Liver (tissue), 9 donors: ENCODE data around the gene CASR. TPM values are rescaled to one million over a fixed set of nuclear protein-coding genes. Genes with fewer than 3 reads are reported as not detected.

Source experiments
- DNase-seq: peaks from one replicate; pipeline ENCODE4 v3.0.0-alpha.2; 2017; ENCODE audit warnings: low spot score
- H3K27ac ChIP-seq, 2 donors: one replicate each; pipeline ENCODE4 v1.7.0; 2013; ENCODE audit warnings: inconsistent platforms in 2 of 2, low read length in 2 of 2, control low read depth in 1 of 2, low read depth in 1 of 2, mild to moderate bottlenecking in 1 of 2
- H3K27me3 ChIP-seq, 4 donors: one replicate each; pipeline versions ENCODE4 v1.6.1 to v1.7.0; 2013; ENCODE audit warnings: low read length in 3 of 4, inconsistent platforms in 1 of 4, mild to moderate bottlenecking in 1 of 4, moderate library complexity in 1 of 4; ENCODE audit not compliant: control insufficient read depth in 4 of 4, insufficient read depth in 4 of 4
- H3K36me3 ChIP-seq, 4 donors: one replicate each; pipeline versions ENCODE4 v1.6.1 to v1.7.0; 2013; ENCODE audit warnings: low read length in 3 of 4, mild to moderate bottlenecking in 3 of 4, low read depth in 1 of 4, moderate library complexity in 1 of 4; ENCODE audit not compliant: control insufficient read depth in 4 of 4, insufficient read depth in 3 of 4
- H3K4me1 ChIP-seq, 4 donors: one replicate each; pipeline versions ENCODE4 v1.6.1 to v1.7.0; 2013; ENCODE audit warnings: low read length in 3 of 4, mild to moderate bottlenecking in 3 of 4, moderate library complexity in 1 of 4; ENCODE audit not compliant: control insufficient read depth in 4 of 4, insufficient read depth in 4 of 4
- H3K4me3 ChIP-seq, 3 donors: one replicate each; pipeline versions ENCODE4 v1.6.1 to v1.7.0; 2013; ENCODE audit warnings: low read length in 3 of 3, control low read depth in 1 of 3, low read depth in 1 of 3, mild to moderate bottlenecking in 1 of 3
- H3K9ac ChIP-seq, 2 donors: one replicate each; pipeline ENCODE4 v1.7.0; 2013; ENCODE audit warnings: low read length in 2 of 2, mild to moderate bottlenecking in 2 of 2, moderate library complexity in 2 of 2, control low read depth in 1 of 2, low read depth in 1 of 2
- H3K9me3 ChIP-seq, 4 donors: one replicate each; pipeline versions ENCODE4 v1.6.1 to v1.7.0; 2013; ENCODE audit warnings: low read length in 3 of 4; ENCODE audit not compliant: control insufficient read depth in 4 of 4
- ATF3 ChIP-seq: IDR thresholded peaks from 2 replicates; pipeline ENCODE4 v1.6.1; 2016; ENCODE audit warnings: antibody characterized with exemption
- CTCF ChIP-seq: fragments of 150-350 bp; IDR thresholded peaks from 2 replicates; pipeline ENCODE4 v1.5.1; 2017; ENCODE audit warnings: improper control_type of control experiment, low read depth, low read length; ENCODE audit not compliant: missing input control
- FOXA2 ChIP-seq: IDR thresholded peaks from 2 replicates; pipeline ENCODE4 v1.6.1; 2016; ENCODE audit warnings: antibody characterized with exemption
- GABPA ChIP-seq, 2 donors: IDR thresholded peaks in 1 of 2; conservative IDR thresholded peaks in 1 of 2; 2 replicates each; pipeline ENCODE4 v1.6.1; 2016; ENCODE audit warnings: antibody characterized with exemption in 2 of 2, mild to moderate bottlenecking in 1 of 2, moderate library complexity in 1 of 2
- HNF4A ChIP-seq, 2 donors: conservative IDR thresholded peaks; 2 replicates each; pipeline ENCODE4 v1.6.1; 2016; ENCODE audit warnings: antibody characterized with exemption in 2 of 2, mild to moderate bottlenecking in 2 of 2
- JUND ChIP-seq, 2 donors: IDR thresholded peaks; 2 replicates each; pipeline ENCODE4 v1.6.1; 2016; ENCODE audit warnings: antibody characterized with exemption in 2 of 2
- RAD21 ChIP-seq, 2 donors: IDR thresholded peaks; 2 replicates each; pipeline ENCODE4 v1.6.1; 2016; ENCODE audit warnings: antibody characterized with exemption in 2 of 2, mild to moderate bottlenecking in 2 of 2
- TAF1 ChIP-seq: conservative IDR thresholded peaks from 2 replicates; pipeline ENCODE4 v1.6.1; 2016; ENCODE audit warnings: antibody characterized with exemption, mild to moderate bottlenecking
- ZBTB33 ChIP-seq: IDR thresholded peaks from 2 replicates; pipeline ENCODE4 v1.6.1; 2016; ENCODE audit warnings: antibody characterized with exemption
- WGBS: extraction: QIAGEN DNeasy Blood & Tissue Kit; methylation state at CpG from one replicate; pipeline ENCODE4 v1.1.7; 2013; 5-methylcytosine and 5-hydroxymethylcytosine counted together
- polyA plus RNA-seq, 2 donors: library from polyadenylated mRNA; stranded (reverse) in 1 of 2; unstranded in 1 of 2; fragments of 200-250 nt in 1 of 2; fragments of >200 nt in 1 of 2; fragmentation: Nextera tagmentation in 1 of 2; extraction: Ambion mirVana in 1 of 2; gene quantifications; one replicate each; pipeline versions ENCODE4 v1.2.1 to v1.2.3, GENCODE V29; 2013 to 2015
- total RNA-seq, 2 donors: library from RNA; depleted of rRNA; stranded (reverse); fragments of >200 nt; gene quantifications; one replicate each; pipeline ENCODE4 v1.2.3, GENCODE V29; 2014
- TF ChIP-seq, protein P1 (sequence below): IDR thresholded peaks from 2 replicates; pipeline ENCODE4 v1.6.1; 2016; ENCODE audit warnings: antibody characterized with exemption
- TF ChIP-seq, protein P2 (sequence below): IDR thresholded peaks from 2 replicates; pipeline ENCODE4 v1.6.1; 2016; ENCODE audit warnings: antibody characterized with exemption, mild to moderate bottlenecking
- donor health status: healthy.
- donor health status: healthy.
- donor health status: healthy.
- donor health status: healthy.
- donor health status: healthy.

CASR gene
- total and polyA plus RNA-seq, 4 donors, result 0.05 to 0.29 (median 0.14) TPM

DNA sequence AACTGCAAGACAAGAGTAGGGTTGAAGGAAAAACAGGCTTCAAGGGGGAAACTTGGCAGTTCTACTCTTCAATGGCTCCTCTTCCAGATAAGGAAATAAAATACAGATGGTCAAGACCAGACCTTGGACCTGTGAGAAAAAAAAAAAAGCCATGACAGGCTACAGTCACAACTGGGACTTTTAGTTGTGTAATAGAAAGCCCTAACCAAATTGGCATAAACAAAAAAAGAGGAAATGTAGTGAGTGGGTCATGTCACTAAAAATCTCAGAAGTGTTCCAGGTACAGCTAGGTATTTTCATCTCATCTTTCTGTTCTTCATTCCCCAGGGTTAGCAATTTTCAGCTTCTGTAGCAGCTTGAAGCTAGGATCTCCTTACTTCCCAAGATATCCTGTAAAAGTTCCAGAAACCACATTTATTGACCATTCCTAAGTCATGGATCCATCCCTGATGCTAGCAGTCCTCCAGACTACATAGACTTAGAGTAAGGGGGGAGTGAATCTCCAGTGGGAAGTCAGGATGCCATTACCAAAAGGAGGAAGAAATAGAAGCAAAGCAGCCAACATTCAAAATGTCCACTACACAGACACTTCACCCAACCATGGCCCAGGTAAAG is 80.6 kb downstream of the CASR start:
- Histone ChIP-seq H3K27me3 (peaks cover 0 to 3% (median 0%) of the 10 kb centered on the region in 4 donors), H3K27ac (no peak overlapping the region)

GRCh38 chr3:122265957-122266356 is 82.5 kb downstream of the CASR start:
- no peak overlapping the region for H3K9ac ChIP-seq
- no peaks in the 10 kb centered on the region for H3K9me3 ChIP-seq
- peaks cover 0 to 4% (median 0%) of the 10 kb centered on the region in 4 donors for H3K4me1 ChIP-seq
- H3K27me3 ChIP-seq, result peaks cover 0 to 3% (median 0%) of the 10 kb centered on the region in 4 donors
- WGBS, result 72% methylated on average over 3 of the region's 3 CpGs
- H3K27ac ChIP-seq, result no peak overlapping the region
- TF ChIP-seq CTCF, result no peak
- no peak for TF ChIP-seq JUND (IDR thresholded peaks at IDR 0.05)
- peak in 1 of 2 donors; percentile 24 for TF ChIP-seq RAD21 (IDR thresholded peaks at IDR 0.05)
- no peak overlapping the region for H3K4me3 ChIP-seq
- no peaks in the 10 kb centered on the region for H3K36me3 ChIP-seq
- no peak for DNase-seq

More for the DNA sequence above, 80.6 kb downstream of the CASR start:
- Histone ChIP-seq H3K9ac (no peak overlapping the region), H3K4me3 (no peak overlapping the region), H3K9me3 (no peaks in the 10 kb centered on the region), H3K4me1 (peaks cover 0 to 4% (median 0%) of the 10 kb centered on the region in 4 donors), H3K36me3 (no peaks in the 10 kb centered on the region)
- TF ChIP-seq TAF1, result no peak
- DNase-seq, result no peak

GRCh38 chr3:122268257-122269024 is 85.0 kb downstream of the CASR start:
- Histone ChIP-seq H3K27me3 (peaks cover 0 to 3% (median 0%) of the 10 kb centered on the region in 4 donors), H3K9ac (no peak overlapping the region), H3K27ac (no peak overlapping the region), H3K36me3 (no peaks in the 10 kb centered on the region), H3K4me3 (no peak overlapping the region), H3K9me3 (no peaks in the 10 kb centered on the region), H3K4me1 (peaks cover 0 to 4% (median 0%) of the 10 kb centered on the region in 4 donors)
- 48% methylated on average over 1 of the region's 1 CpG for WGBS
- no peak for TF ChIP-seq RAD21 (IDR thresholded peaks at IDR 0.05)
- TF ChIP-seq HNF4A (conservative IDR thresholded peaks at IDR 0.05), result peak in 1 of 2 donors; percentile 8
- no peak for DNase-seq

GRCh38 chr3:122269045-122269444 is 85.6 kb downstream of the CASR start:
- no peak overlapping the region for H3K4me3 ChIP-seq
- peaks cover 0 to 3% (median 0%) of the 10 kb centered on the region in 4 donors for H3K27me3 ChIP-seq
- WGBS, result 87% methylated on average over 2 of the region's 2 CpGs
- DNase-seq, result no peak
- no peak overlapping the region for H3K27ac ChIP-seq
- peaks cover 0 to 4% (median 0%) of the 10 kb centered on the region in 4 donors for H3K4me1 ChIP-seq
- H3K9ac ChIP-seq, result no peak overlapping the region
- H3K9me3 ChIP-seq, result no peaks in the 10 kb centered on the region
- no peak for TF ChIP-seq RAD21 (IDR thresholded peaks at IDR 0.05)
- TF ChIP-seq ZBTB33, result no peak
- TF ChIP-seq, protein P1, sequence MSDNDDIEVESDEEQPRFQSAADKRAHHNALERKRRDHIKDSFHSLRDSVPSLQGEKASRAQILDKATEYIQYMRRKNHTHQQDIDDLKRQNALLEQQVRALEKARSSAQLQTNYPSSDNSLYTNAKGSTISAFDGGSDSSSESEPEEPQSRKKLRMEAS, result no peak
- TF ChIP-seq, protein P2, sequence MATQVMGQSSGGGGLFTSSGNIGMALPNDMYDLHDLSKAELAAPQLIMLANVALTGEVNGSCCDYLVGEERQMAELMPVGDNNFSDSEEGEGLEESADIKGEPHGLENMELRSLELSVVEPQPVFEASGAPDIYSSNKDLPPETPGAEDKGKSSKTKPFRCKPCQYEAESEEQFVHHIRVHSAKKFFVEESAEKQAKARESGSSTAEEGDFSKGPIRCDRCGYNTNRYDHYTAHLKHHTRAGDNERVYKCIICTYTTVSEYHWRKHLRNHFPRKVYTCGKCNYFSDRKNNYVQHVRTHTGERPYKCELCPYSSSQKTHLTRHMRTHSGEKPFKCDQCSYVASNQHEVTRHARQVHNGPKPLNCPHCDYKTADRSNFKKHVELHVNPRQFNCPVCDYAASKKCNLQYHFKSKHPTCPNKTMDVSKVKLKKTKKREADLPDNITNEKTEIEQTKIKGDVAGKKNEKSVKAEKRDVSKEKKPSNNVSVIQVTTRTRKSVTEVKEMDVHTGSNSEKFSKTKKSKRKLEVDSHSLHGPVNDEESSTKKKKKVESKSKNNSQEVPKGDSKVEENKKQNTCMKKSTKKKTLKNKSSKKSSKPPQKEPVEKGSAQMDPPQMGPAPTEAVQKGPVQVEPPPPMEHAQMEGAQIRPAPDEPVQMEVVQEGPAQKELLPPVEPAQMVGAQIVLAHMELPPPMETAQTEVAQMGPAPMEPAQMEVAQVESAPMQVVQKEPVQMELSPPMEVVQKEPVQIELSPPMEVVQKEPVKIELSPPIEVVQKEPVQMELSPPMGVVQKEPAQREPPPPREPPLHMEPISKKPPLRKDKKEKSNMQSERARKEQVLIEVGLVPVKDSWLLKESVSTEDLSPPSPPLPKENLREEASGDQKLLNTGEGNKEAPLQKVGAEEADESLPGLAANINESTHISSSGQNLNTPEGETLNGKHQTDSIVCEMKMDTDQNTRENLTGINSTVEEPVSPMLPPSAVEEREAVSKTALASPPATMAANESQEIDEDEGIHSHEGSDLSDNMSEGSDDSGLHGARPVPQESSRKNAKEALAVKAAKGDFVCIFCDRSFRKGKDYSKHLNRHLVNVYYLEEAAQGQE, result no peak
- no peak for TF ChIP-seq FOXA2
- no peak for TF ChIP-seq ATF3
- no peak for TF ChIP-seq GABPA (IDR thresholded peaks at IDR 0.05 in 1 of 2, conservative IDR thresholded peaks at IDR 0.05 in 1 of 2)
- H3K36me3 ChIP-seq, result no peaks in the 10 kb centered on the region
